Measurements from ENCODE around the gene MACROH2A2. TPM values are rescaled to one million over a fixed set of nuclear protein-coding genes. Genes with fewer than 3 reads are reported as not detected.
"Not testable (repeated sequence)": the region's sequence is repeated elsewhere in the genome, so short reads cannot be mapped to it uniquely, and the experiment has no call there.

MACROH2A2 gene
- total RNA-seq, 2 donors from 2014 or later: 177 to 187 TPM

GRCh38 chr10:70158113-70158512 is 105.5 kb downstream of the MACROH2A2 start:
- Mint-ChIP-seq H3K9me3 (no peaks in the 10 kb centered on the region), H3K36me3 (ENCODE audit: low read depth) (peaks cover 67% of the 10 kb centered on the region), H3K4me1 (peaks cover 17% of the 10 kb centered on the region), H3K4me3 (no peak overlapping the region), H3K27me3 (ENCODE audit: insufficient read depth) (no peaks in the 10 kb centered on the region), H3K27ac (no peak overlapping the region)
- Histone ChIP-seq H3K9me3 (ENCODE audit: control insufficient read depth, low read length) (no peaks in the 10 kb centered on the region), H3K9ac (ENCODE audit: extremely low read depth, low read length, poor library complexity, severe bottlenecking) (no peak overlapping the region), H3K27me3 (ENCODE audit: control insufficient read depth, insufficient read depth, low read length, poor library complexity, severe bottlenecking) (no peaks in the 10 kb centered on the region), H3K4me1 (ENCODE audit: control insufficient read depth, insufficient read depth, low read length) (peaks cover 4% of the 10 kb centered on the region), H3K36me3 (ENCODE audit: control insufficient read depth, insufficient read depth, low read length) (peaks cover 84% of the 10 kb centered on the region), H3K4me3 (ENCODE audit: low read length) (no peak overlapping the region), H3K27ac (ENCODE audit: low read depth, low read length) (no peak overlapping the region)
- no peak for DNase-seq
- 83 to 95% methylated on average over 1 to 2 of the region's 2 CpGs for WGBS, 2 experiments (ENCODE audit: insufficient coverage in 1 of 2, insufficient read length in 1 of 2)
- TF ChIP-seq CTCF (conservative IDR thresholded peaks at IDR 0.05): no peak

GRCh38 chr10:70159366-70159765 is 106.7 kb downstream of the MACROH2A2 start:
- H3K27me3 ChIP-seq (ENCODE audit: control insufficient read depth, insufficient read depth, low read length, poor library complexity, severe bottlenecking); H3K27ac ChIP-seq (ENCODE audit: low read depth, low read length); H3K4me3 Mint-ChIP-seq; H3K27ac Mint-ChIP-seq; H3K4me1 ChIP-seq (ENCODE audit: control insufficient read depth, insufficient read depth, low read length); H3K9ac ChIP-seq (ENCODE audit: extremely low read depth, low read length, poor library complexity, severe bottlenecking); DNase-seq; H3K9me3 Mint-ChIP-seq; H3K9me3 ChIP-seq (ENCODE audit: control insufficient read depth, low read length); H3K4me3 ChIP-seq (ENCODE audit: low read length); H3K27me3 Mint-ChIP-seq (ENCODE audit: insufficient read depth): not testable (repeated sequence)
- Mint-ChIP-seq H3K36me3 (ENCODE audit: low read depth) (peaks cover 58% of the 10 kb centered on the region), H3K4me1 (peaks cover 15% of the 10 kb centered on the region)
- peaks cover 79% of the 10 kb centered on the region for H3K36me3 ChIP-seq (ENCODE audit: control insufficient read depth, insufficient read depth, low read length)
- 33 to 61% methylated on average over 1 to 3 of the region's 3 CpGs for WGBS, 2 experiments (ENCODE audit: insufficient coverage in 1 of 2, insufficient read length in 1 of 2)

- 100% methylated on average over 1 of the region's 1 CpG; no CpG with 5 or more reads in 1 of the 2 experiments for WGBS, 2 experiments (ENCODE audit: insufficient coverage in 1 of 2, insufficient read length in 1 of 2)
- H3K4me3 ChIP-seq (ENCODE audit: low read length): no peak overlapping the region
- H3K9me3 ChIP-seq (ENCODE audit: control insufficient read depth, low read length): no peaks in the 10 kb centered on the region
- no peak overlapping the region for H3K27ac ChIP-seq (ENCODE audit: low read depth, low read length)
- no peaks in the 10 kb centered on the region for H3K4me1 ChIP-seq (ENCODE audit: control insufficient read depth, insufficient read depth, low read length)
- Mint-ChIP-seq H3K36me3 (ENCODE audit: low read depth) (peaks cover 53% of the 10 kb centered on the region), H3K9me3 (no peaks in the 10 kb centered on the region), H3K4me3 (no peak overlapping the region), H3K27ac (no peak overlapping the region), H3K27me3 (ENCODE audit: insufficient read depth) (no peaks in the 10 kb centered on the region), H3K4me1 (peaks cover 3% of the 10 kb centered on the region)
- no peak overlapping the region for H3K9ac ChIP-seq (ENCODE audit: extremely low read depth, low read length, poor library complexity, severe bottlenecking)
- no peak for DNase-seq
- H3K36me3 ChIP-seq (ENCODE audit: control insufficient read depth, insufficient read depth, low read length): peaks cover 73% of the 10 kb centered on the region
- H3K27me3 ChIP-seq (ENCODE audit: control insufficient read depth, insufficient read depth, low read length, poor library complexity, severe bottlenecking): no peaks in the 10 kb centered on the region
- no peak for TF ChIP-seq CTCF (conservative IDR thresholded peaks at IDR 0.05)
Observed at GRCh38 chr10:70160798-70161197, 108.2 kb downstream of the MACROH2A2 start.

Other genes starting within 250 kb of the MACROH2A2 start
- 1 to 10 TPM; 7.1 to 7.6 TPM for gene AIFM2, start 80.0 kb downstream of the MACROH2A2 start, total RNA-seq
- gene TYSND1, start 93.9 kb downstream of the MACROH2A2 start, total RNA-seq: 10 to 100 TPM; 13.1 to 13.6 TPM
- 100 to 1,000 TPM; 118 to 125 TPM for gene SAR1A, start 117.7 kb downstream of the MACROH2A2 start, total RNA-seq
- gene PPA1, start 180.6 kb downstream of the MACROH2A2 start, total RNA-seq: 10 to 100 TPM; 63.3 to 72.1 TPM
- under 1 TPM in 1 of 2 donors, not detected in 1; 0.02 TPM for gene NPFFR1, start 231.2 kb downstream of the MACROH2A2 start, total RNA-seq

Data from endodermal cell (in vitro differentiated cells).